GM18907 (cell line): ENCODE results near the gene ADK.

Experiments
- ATAC-seq: cut with Tn5 transposase; IDR thresholded peaks from one replicate; pipeline ENCODE4 v1.9.1; 2021; ENCODE audit warnings: mild to moderate bottlenecking, moderate library complexity; ENCODE audit not compliant: unreplicated experiment

The ADK gene

DNA sequence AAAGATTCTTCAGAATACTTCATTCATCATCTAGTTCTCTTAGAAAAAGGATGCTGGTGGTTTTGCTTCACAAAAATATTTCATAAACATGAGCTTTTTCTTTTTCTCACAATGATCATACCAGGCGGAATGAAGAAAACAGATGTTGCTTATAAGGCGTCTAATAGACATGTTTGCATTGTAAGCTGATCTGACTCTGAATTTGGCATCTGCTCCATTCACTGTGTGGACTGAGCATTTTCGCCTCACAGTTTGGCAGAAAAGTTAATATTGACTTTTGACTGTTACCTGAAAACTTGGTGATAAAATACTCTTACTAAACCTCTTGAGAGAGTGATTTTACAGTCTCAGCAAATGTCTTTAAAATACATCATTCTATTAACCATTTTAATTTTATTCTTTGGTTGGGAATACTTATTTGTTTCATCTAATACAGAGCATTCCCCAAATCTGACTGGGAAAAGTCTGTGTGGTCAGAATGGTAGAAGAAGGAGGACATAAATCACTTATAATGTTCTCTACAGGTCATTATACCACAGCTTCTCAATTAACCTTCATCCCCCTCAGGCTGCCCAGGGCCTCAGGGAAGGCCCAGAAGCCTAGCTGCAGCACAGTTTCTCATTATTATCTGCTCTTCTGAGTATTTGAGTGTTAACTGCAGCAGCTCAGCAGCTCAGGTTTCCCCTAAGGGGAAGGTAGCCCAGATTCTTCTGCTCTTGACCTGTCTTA, 553.8 kb downstream of the ADK start:
- no peak for ATAC-seq

GRCh38 chr10:74705358-74705980, 554.4 kb downstream of the ADK start:
- no peak for ATAC-seq

DNA sequence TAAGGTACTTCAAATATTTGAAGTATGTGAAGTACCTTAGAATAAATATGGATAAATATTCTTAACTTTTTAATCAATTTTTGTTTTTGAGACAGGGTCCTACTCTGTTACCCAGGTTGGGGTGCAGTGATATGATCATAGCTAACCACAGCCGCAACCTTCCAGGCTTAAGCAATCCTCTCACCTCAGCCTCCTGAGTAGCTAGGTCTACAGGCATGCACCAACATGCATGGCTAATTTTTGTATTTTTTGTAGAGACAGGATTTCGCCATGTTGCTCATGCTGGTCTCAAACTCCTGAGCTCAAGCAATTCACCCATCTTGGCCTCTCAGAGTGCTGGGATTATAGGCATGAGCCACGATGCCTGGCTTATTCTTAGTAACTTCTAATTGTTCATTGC, 555.9 kb downstream of the ADK start:
- ATAC-seq, result no peak

GRCh38 chr10:74708246-74708645, 557.2 kb downstream of the ADK start:
- no peak for ATAC-seq

- no peak for ATAC-seq
These were observed 567.2 kb downstream of the ADK start for GRCh38 chr10:74718208-74718607.

GRCh38 chr10:74728225-74728624, 577.2 kb downstream of the ADK start:
- ATAC-seq, result no peak

DNA sequence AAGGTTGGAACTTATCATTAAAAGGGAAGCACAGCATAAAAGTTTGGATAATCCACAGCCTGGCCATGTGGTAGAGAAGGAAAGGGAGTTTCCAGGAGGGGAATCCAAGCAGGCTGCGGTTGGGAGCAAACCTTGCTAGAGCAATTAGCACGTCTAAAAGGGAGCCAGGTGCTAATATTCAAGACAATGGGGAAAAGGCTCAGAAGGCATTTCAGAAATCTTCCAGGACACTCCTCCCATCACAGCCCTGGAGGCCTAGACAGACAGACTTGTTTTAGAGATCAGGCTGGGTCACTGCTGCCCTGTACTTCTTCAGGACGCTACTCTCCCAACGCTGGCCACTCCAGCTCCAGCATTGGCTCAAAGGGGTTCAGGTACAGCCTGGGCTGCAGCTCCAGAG, 579.2 kb downstream of the ADK start:
- ATAC-seq, result no peak

- ATAC-seq, result no peak
These were observed 582.6 kb downstream of the ADK start for GRCh38 chr10:74733612-74734011.

- ATAC-seq, result no peak
These were observed 585.0 kb downstream of the ADK start for GRCh38 chr10:74736029-74736428.

- peak; percentile 47 for ATAC-seq
These were observed 587.0 kb downstream of the ADK start for GRCh38 chr10:74738052-74738451.

GRCh38 chr10:74738542-74738941, 587.5 kb downstream of the ADK start:
- ATAC-seq, result no peak

- peak; percentile 80 for ATAC-seq
These were observed 588.1 kb downstream of the ADK start for GRCh38 chr10:74738985-74739567.

DNA sequence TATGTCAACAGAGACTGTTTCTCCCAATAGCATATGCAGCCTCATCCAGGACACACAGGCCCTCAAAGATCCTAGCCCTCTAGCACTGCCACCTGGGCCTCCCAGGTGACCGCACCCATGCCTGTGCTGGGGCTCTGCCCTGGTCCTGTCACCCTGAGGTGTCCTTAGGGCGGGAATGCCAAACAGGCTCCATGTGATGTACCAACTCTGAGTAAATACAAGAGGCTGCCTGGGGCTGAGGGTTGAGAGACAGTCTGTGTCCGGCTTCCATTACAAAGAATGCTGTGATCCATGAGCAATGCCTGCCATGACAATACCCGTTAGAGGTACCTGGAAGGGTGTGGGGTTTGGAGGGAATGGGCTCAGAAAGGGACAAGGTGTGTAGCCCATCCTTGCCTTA, 592.4 kb downstream of the ADK start:
- ATAC-seq, result no peak

DNA sequence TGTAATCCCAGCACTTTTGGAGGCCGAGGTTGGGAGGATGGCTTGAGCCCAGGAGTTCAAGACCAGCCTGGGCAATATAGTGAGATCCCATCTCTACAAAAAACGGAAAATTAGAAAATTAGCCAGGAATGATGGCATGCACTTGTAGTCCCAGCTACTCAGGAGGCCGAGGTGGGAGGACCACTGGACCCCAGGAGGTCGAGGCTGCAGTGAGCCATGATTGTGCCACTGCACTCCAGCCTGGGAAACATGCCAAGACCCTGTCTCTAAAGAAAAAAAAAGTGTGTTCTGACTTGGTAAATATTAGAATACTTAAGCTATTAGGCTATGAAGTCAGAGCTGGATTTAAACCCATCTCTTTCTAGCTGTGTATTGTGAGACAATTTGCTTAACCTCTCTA, 594.4 kb downstream of the ADK start:
- no peak for ATAC-seq

DNA sequence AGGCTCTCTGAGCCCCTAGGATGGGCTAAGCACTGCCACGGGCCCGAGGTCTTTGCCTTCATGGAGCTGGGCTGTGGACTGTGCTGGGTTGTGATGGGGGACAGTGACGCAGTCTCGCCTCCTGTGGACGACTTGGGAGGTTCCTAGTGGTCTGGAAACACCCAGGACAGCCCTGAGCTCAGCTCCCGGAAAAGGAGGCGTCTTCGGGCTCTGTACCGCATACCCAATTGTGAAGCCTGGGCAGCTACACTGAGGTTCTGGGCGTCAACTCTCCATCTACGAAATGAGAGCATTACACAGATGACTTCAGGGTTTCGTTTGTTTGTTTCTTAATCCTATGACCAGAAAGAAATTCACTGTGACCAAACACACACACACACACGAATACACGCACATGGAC, 595.8 kb downstream of the ADK start:
- no peak for ATAC-seq

DNA sequence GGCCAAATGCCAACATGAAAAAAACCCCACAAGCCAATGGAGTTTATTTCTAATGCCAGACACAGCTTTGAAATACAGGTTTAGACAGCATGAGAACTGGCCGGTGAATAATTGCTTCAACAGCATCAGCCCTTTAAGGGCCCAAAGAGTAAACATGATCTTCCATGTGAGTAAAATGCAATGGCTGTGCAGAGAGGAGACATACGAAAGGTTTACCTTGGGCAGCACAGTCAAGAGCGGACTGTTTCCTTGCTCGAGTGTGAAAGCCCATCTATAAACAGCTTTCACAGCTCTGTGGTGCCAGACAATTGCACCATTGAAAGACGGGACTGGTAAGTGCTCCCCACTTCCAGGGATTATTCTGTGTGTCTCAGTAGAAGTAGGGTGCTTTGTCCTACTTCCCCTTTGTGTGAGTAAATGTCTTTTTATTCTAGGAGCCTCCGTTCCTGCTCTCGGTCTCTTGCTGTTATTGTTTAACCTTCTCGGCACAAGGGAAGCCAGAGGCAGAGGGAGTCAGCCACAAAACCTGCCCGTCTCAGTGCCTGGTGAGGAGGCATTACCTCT, 597.5 kb downstream of the ADK start:
- no peak for ATAC-seq

DNA sequence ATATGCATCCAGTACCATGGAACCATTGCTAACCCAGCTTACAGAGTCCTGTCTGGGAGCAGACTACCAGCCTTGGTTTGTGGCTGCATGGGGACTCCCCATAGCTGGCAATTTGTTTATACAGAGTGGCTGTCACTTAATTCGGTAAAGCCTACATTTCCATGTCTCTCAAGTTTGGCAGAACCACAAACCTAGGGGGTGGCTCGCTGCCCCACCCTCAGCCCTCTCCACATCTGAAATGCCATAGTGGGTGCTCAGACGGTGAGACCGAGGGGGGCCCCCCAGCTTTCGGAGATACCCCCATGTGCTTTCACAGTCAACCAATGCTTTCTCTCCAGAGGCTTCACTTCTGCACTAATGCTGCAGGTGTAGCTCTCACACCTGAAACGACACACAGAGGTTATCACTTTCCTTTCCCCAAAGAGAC, 599.8 kb downstream of the ADK start:
- no peak for ATAC-seq

DNA sequence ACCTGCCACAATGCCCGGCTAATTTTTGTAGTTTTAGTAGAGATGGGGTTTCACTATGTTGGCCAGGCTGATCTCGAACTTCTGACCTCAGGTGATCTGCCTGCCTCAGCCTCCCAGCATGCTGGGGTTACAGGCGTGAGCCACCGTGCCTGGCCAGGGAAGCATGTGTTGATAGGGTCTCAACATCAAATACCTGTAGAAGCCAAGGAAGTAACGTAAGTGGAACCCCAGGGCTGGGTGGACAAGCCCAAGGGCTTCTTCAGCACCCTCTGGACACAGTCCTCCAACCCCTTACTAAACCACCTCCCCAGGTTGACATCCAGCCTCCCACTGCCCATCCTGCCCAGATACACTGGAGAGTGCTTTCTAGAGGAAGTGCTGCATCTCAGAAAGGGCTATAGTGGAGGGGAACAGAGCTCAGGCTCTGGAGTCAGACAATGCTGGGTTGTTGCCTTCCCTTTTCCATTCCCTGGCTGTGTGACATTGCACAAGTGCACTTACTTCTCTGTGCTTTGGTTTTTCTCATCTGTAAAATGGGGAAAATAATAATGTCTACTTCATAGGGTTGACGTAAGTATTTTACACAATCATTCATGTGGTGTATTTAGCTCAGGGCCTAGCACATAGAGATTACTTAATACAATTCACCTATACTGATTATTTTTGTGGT, 601.5 kb downstream of the ADK start:
- no peak for ATAC-seq

DNA sequence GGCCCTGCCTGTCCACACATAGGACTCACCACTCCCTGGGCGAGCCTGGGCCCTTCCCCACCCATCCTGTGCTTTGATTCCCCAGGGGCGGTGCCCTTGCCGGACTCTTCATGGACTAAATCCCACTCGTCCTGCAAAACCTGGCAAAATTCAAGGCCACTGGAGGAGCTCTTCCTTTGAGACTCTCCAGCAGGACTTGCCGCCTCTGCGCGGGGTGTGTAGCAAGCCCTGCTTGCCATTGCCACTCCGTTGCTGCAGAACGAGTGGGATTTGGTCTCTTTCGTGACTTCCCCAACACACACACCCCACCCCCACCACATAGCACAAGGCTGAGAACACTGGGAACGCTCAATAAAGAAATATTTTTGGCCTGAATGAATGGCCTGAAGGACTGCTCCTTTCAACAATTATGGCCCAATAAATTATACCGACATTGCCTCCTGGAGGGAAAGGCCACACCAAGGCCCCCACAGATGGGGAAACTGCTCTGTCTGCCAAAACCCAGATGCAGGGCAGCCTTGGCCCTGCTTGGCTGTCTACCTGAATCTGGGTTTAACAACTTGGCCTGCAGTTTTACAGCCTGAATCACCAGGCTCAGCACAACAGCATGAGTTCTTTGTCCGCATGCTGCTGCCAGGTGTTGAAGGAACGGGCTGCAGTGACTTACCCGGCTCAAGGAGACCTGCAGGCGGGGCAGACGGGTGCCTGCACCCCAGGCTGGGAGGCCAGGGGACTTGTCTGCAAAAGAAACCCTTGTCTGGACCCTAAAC, 602.6 kb downstream of the ADK start:
- no peak for ATAC-seq

GRCh38 chr10:74754381-74754821, 603.4 kb downstream of the ADK start:
- no peak for ATAC-seq

DNA sequence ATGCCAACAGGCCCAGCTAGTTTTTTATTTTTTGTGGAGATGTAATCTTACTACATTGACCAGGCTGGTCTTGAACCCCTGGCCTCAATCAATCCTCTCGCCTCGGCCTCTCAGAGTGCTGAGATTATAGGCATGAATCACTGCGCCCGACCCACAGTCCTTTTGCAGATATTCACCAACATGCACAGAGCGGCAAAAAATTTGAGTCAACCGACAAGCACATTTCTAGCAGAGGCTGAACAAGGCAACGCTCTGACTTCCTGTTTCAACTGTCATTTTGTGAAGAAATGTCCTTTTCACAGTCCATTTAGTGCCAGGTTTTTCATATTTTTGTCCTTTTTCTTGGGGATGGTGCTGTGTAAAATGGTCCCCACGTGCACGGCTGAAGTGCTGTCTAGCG, 604.3 kb downstream of the ADK start:
- ATAC-seq, result no peak
